Fibroblast of mammary gland (primary cell): ENCODE results near the gene SETBP1.

Experiments
- DNase-seq: peaks from one replicate; pipeline ENCODE4 v3.0.0-alpha.2; 2010; ENCODE audit warnings: low read depth
- H3K4me3 ChIP-seq: 2 replicates; pipeline ENCODE4 v1.5.1; 2011; ENCODE audit warnings: low read depth, mild to moderate bottlenecking, low read length, moderate library complexity; ENCODE audit not compliant: control insufficient read depth
- CTCF ChIP-seq: conservative IDR thresholded peaks from 2 replicates; pipeline ENCODE4 v1.5.1; 2011; ENCODE audit warnings: low read depth, low read length, inconsistent platforms; ENCODE audit not compliant: control insufficient read depth, insufficient read depth

The SETBP1 gene

GRCh38 chr18:44791520-44791919 is 110.8 kb downstream of the SETBP1 start:
- H3K4me3 ChIP-seq, result no peak overlapping the region
- no peak for TF ChIP-seq CTCF
- DNase-seq, result peak; percentile 39

- DNase-seq, result no peak
Observed at GRCh38 chr18:44792456-44793061, 111.9 kb downstream of the SETBP1 start.

DNA sequence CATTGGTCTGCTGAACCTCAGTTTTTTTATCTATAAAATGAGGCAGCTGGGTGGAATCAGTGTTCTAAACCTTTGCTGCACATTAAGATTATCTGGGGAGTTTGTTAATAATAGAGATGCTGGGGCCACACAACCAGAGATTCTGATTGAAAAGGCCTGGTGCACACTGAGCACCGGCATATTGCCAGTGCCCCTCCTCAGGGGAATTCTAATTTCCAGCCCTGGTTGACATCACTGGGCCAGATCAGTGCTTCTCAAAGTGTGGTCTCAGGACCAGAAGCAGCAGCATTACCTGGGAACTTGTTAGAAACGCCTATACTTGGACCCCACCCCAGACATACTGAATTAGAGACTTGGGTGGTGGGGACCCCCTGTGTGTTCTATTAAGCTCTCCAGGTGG is 112.5 kb downstream of the SETBP1 start:
- no peak for DNase-seq
- TF ChIP-seq CTCF, result no peak
- H3K4me3 ChIP-seq, result no peak overlapping the region

More at GRCh38 chr18:44792456-44793061, 111.9 kb downstream of the SETBP1 start:
- TF ChIP-seq CTCF, result no peak
- no peak overlapping the region for H3K4me3 ChIP-seq

- no peak overlapping the region for H3K4me3 ChIP-seq
- no peak for DNase-seq
- TF ChIP-seq CTCF, result no peak
Observed at GRCh38 chr18:44793685-44794084, 113.0 kb downstream of the SETBP1 start.

DNA sequence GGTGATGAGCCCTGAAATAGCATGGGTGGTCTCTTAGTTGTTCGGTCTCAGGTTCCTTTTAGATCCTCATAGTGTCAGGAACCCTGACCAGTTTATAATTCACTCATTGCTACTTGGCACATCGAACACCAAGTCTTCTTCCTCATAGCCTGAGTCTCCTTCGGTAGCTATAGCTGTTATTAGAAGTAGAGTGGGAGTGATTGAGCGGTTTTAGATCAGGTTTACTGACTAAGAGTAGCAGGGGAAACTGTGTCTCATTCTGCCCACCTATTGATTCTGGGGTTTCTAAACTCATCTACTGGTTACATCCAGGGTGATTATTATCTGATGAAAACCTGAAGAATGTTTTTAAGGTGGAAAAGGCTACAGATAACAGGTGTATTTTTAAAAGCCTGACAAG is 114.6 kb downstream of the SETBP1 start:
- no peak overlapping the region for H3K4me3 ChIP-seq

GRCh38 chr18:44796429-44797428 is 116.0 kb downstream of the SETBP1 start:
- no peak for TF ChIP-seq CTCF
- H3K4me3 ChIP-seq, result no peak overlapping the region
- DNase-seq, result no peak

More for the DNA sequence above, 114.6 kb downstream of the SETBP1 start:
- DNase-seq, result no peak
- no peak for TF ChIP-seq CTCF
